A673 (cell line): ENCODE data around the gene TTPAL.

Experiments used
- EZH2 ChIP-seq: fragments of 200-600 bp; sonication (generic); IDR thresholded peaks from 2 replicates; pipeline ENCODE4 v1.6.1; 2017; ENCODE audit warnings: borderline replicate concordance, low read depth, mild to moderate bottlenecking, mixed read lengths, antibody characterized with exemption, low read length; ENCODE audit not compliant: poor library complexity, severe bottlenecking
- TF ChIP-seq, protein P1 (sequence below): fragments of 300-800, 200-600 bp; sonication (generic); conservative IDR thresholded peaks from 2 replicates; pipeline ENCODE4 v1.5.1; 2017; ENCODE audit warnings: low read depth, mild to moderate bottlenecking, antibody characterized with exemption, low read length, moderate library complexity, mixed read lengths

DNA sequence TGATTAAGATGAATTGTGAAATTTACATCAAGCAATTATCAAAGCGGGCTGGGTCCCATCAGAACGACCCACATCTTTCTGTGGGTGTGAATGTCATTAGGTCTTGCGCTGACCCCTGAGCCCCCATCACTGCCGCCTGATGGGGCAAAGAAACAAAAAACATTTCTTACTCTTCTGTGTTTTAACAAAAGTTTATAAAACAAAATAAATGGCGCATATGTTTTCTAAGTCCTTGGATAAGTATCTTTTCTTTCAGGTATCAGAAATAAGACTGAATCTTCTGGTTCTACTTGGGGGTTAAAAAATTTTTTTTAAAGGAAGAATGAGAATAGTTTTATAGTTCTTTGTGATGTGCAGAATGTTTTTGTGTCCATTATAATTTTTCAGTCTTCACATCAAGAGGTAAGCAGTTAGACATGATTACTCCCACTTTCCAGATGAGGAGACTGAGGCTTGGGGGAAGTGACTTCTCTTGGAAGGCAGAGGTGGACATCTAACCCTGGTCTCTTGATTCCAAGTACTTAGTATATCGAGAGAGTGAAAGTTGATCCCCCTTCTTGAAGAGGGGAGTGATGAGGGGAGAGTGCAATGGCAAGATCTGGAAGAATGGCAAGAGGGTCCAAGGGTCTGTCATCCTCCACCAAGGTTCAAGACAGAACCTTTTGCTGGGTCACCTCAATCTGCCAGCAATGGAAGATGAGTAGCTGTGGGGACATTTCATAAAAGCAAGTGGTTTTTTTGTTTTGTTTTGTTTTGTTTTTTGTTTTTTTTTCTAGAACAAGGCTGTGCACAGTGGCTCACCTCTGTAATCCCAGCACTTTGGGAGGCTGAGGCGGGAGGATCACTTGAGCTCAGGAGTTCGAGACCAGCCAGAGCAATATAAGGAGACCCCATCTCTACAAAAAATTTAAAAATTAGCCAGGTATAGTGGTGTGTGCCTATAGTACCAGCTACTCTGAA, 42.8 kb upstream of the TTPAL start:
- no peak for TF ChIP-seq EZH2
- TF ChIP-seq, protein P1, sequence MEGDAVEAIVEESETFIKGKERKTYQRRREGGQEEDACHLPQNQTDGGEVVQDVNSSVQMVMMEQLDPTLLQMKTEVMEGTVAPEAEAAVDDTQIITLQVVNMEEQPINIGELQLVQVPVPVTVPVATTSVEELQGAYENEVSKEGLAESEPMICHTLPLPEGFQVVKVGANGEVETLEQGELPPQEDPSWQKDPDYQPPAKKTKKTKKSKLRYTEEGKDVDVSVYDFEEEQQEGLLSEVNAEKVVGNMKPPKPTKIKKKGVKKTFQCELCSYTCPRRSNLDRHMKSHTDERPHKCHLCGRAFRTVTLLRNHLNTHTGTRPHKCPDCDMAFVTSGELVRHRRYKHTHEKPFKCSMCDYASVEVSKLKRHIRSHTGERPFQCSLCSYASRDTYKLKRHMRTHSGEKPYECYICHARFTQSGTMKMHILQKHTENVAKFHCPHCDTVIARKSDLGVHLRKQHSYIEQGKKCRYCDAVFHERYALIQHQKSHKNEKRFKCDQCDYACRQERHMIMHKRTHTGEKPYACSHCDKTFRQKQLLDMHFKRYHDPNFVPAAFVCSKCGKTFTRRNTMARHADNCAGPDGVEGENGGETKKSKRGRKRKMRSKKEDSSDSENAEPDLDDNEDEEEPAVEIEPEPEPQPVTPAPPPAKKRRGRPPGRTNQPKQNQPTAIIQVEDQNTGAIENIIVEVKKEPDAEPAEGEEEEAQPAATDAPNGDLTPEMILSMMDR, result no peak
